ENCODE results near the gene ATL2. TPM values are rescaled to one million over a fixed set of nuclear protein-coding genes. Genes with fewer than 3 reads are reported as not detected.

The ATL2 gene
- total and polyA plus RNA-seq, 2 experiments from 2014 or later = 28.7 to 86.5 TPM

DNA sequence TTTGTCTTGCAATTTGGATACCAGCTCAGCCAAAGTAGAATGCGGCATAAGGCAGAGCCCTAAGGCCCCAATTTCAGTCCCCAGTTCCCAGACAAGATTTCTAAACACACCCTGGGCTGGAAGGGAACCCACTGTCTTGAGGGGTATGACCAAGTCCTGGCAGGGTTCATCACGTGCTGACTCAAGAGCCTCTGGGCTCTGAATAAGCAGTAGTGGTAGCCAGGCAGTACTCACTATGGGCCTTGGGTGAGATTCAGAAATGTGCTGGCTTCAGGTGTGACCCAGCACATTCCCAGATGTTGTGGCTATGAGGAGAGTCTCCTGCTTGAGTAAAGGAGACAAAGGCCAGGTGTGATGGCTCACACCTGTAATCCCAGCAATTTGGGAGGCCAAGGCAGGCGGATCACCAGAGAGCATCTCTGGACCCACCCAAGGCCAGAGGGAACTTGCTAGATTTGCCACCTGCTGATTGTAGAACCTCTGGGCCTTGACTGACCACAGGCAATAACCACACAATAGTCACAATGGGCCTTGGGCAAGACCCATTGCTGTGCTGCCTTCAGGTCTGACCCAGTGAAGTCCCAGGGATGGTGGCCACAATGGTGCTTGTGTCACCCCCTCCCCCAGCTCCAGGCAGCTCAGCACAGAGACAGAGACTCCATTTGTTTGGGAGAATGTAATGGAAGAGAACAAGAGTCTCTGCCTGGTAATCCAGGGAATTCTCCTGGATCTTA, 74.9 kb downstream of the ATL2 start:
- TF ChIP-seq CTCF (IDR thresholded peaks at IDR 0.05; ENCODE audit: low read depth, low read length) = no peak

DNA sequence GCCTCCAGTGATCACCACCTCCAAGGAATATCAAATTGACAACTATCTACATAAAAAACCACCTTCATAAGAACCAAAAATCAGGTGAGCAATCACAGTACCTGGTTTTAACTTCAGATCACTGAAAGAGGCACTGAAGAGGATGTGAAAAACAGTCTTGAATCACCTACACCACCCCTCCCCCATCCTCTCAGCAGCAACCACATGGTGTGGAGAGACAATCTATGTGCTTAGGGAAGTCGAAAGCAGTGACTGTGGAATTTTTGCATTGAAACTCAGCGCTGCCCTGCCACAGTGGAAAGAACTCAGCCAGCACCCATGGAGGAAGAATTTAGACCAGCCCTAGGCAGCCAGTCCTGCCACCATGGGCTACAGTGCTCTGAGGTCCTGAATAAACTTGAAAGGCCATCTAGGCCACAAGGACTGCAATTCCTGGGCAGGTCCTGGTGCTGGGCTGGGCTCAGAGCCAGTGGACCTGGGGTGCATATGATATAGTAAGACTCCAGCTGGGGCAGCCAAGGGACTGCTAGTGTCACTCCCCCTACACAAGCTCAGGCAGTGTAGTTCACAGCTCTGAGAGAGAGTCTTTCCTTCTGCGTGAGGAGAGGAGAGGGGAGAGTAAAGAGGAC, 75.6 kb downstream of the ATL2 start:
- Histone ChIP-seq H3K36me3 (peaks cover 34% of the 10 kb centered on the region), H3K27ac (peak overlapping the region; percentile 41), H3K4me1 (ENCODE audit: low read depth) (no peaks in the 10 kb centered on the region), H3K9me3 (ENCODE audit: low read depth) (no peaks in the 10 kb centered on the region), H3K27me3 (no peaks in the 10 kb centered on the region), H3K4me3 (no peak overlapping the region)
- DNase-seq (ENCODE audit: low read depth in 1 of 2, low spot score in 1 of 2) = peak in 1 of 2 donors; percentile 2
- TF ChIP-seq CTCF (IDR thresholded peaks at IDR 0.05; ENCODE audit: low read depth, low read length) = no peak

More for the DNA sequence above, 74.9 kb downstream of the ATL2 start:
- Histone ChIP-seq H3K27me3 (no peaks in the 10 kb centered on the region), H3K4me3 (no peak overlapping the region), H3K36me3 (peaks cover 28% of the 10 kb centered on the region), H3K4me1 (ENCODE audit: low read depth) (no peaks in the 10 kb centered on the region), H3K27ac (peak overlapping the region; percentile 41), H3K9me3 (ENCODE audit: low read depth) (no peaks in the 10 kb centered on the region)
- DNase-seq (ENCODE audit: low read depth in 1 of 2, low spot score in 1 of 2) = no peak

GRCh38 chr2:38298539-38298938, 78.5 kb downstream of the ATL2 start:
- Histone ChIP-seq H3K27ac (no peak overlapping the region), H3K4me1 (ENCODE audit: low read depth) (no peaks in the 10 kb centered on the region), H3K36me3 (peaks cover 49% of the 10 kb centered on the region), H3K4me3 (no peak overlapping the region), H3K9me3 (ENCODE audit: low read depth) (no peaks in the 10 kb centered on the region), H3K27me3 (no peaks in the 10 kb centered on the region)
- no peak for DNase-seq (ENCODE audit: low read depth in 1 of 2, low spot score in 1 of 2)
- no peak for TF ChIP-seq CTCF (IDR thresholded peaks at IDR 0.05; ENCODE audit: low read depth, low read length)

GRCh38 chr2:38296197-38296780, 80.8 kb downstream of the ATL2 start:
- H3K27me3 ChIP-seq = no peaks in the 10 kb centered on the region
- H3K27ac ChIP-seq = no peak overlapping the region
- no peak for TF ChIP-seq CTCF (IDR thresholded peaks at IDR 0.05; ENCODE audit: low read depth, low read length)
- no peaks in the 10 kb centered on the region for H3K9me3 ChIP-seq (ENCODE audit: low read depth)
- H3K4me1 ChIP-seq (ENCODE audit: low read depth) = no peaks in the 10 kb centered on the region
- no peak overlapping the region for H3K4me3 ChIP-seq
- no peak for DNase-seq (ENCODE audit: low read depth in 1 of 2, low spot score in 1 of 2)
- H3K36me3 ChIP-seq = peaks cover 49% of the 10 kb centered on the region

- Histone ChIP-seq H3K27ac (no peak overlapping the region), H3K27me3 (no peaks in the 10 kb centered on the region), H3K4me1 (ENCODE audit: low read depth) (no peaks in the 10 kb centered on the region), H3K4me3 (no peak overlapping the region), H3K36me3 (peaks cover 44% of the 10 kb centered on the region), H3K9me3 (ENCODE audit: low read depth) (no peaks in the 10 kb centered on the region)
- TF ChIP-seq CTCF (IDR thresholded peaks at IDR 0.05; ENCODE audit: low read depth, low read length) = no peak
- DNase-seq (ENCODE audit: low read depth in 1 of 2, low spot score in 1 of 2) = no peak
These were observed 82.5 kb downstream of the ATL2 start for GRCh38 chr2:38294597-38294996.
